Lung microvascular endothelial cell (primary cell): ENCODE results near the gene CDC37L1. TPM values are rescaled to one million over a fixed set of nuclear protein-coding genes. Genes with fewer than 3 reads are reported as not detected.
A peak's percentile ranks its signal among the peaks of the same experiment; 100 is the strongest.

ENCODE experiments used
- DNase-seq, 2 donors: peaks; one replicate each; pipeline versions ENCODE4 v3.0.0 to v3.0.0-alpha.2; 2010; ENCODE audit warnings: low read depth in 2 of 2
- total RNA-seq: library from RNA; depleted of rRNA; stranded (reverse); fragments of >200 nt; gene quantifications from 2 replicates; pipeline ENCODE4 v1.2.1, GENCODE V29; 2014

CDC37L1 gene
- total RNA-seq, 1 donor from 2014 or later: 6.5 TPM

DNA sequence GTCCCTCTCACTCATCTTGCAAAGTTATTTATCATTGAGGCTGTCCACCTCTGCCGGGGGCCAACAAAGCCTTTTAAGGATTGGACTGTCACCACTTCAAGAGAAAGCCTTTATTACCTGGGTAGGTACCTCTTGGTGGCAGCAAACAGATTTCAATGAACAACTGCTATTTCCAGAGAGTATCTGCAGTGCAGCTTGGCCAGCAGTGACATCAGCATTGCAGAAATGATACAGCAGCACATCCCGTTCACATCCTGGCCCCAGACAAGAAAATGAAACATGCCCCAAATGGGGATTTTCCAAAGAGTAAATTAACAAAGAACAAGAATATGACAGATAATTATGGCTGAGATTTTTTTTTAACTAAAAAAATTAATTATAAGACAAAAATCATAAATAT lies 10.8 kb upstream of the CDC37L1 start:
- no peak for DNase-seq

DNA sequence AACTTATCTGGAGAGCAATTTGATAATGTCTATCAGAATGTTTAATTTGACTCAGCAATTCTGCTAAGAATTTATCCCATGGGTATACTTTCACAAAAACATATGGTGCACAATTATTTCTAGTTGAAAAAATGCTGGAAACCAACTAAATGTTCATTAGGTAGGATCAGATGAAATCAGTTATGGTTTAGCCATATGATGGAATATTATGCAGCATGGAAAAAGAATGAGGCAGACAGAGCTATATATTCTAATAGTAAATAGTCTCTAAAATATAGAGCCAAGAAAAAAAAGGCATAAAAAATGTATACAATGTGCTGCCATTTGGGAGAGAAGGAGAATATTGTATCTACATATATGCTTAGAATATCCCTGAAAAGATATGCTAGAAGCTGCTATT lies 9.5 kb upstream of the CDC37L1 start:
- DNase-seq: no peak

DNA sequence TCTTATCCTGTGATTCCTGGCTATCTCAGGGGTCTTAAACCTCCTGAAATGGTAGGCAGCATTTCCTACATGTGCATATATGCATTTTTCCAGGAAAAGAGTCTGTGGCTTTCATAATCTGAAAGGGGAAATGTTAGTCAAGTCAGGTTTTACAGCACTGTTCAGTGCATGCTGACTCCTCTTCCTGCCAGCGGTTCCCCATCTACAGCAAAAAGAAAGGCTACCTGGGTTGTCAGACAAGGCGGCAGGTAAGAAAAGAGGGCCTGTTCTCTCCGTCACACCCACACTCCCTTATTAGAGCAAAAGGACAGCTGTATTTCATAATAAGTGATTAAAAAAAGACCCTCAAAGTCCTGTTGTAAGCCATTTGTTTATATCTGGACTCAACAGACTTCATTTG lies 8.8 kb upstream of the CDC37L1 start:
- no peak for DNase-seq

- no peak for DNase-seq
These were observed 7.6 kb upstream of the CDC37L1 start for GRCh38 chr9:4671737-4672136.

GRCh38 chr9:4674783-4675182 lies 4.6 kb upstream of the CDC37L1 start:
- DNase-seq: no peak

GRCh38 chr9:4677392-4677791 lies 2.0 kb upstream of the CDC37L1 start:
- no peak for DNase-seq

GRCh38 chr9:4678679-4679267 lies 596 bp upstream of the CDC37L1 start:
- DNase-seq: peak; percentile 41 to 66

DNA sequence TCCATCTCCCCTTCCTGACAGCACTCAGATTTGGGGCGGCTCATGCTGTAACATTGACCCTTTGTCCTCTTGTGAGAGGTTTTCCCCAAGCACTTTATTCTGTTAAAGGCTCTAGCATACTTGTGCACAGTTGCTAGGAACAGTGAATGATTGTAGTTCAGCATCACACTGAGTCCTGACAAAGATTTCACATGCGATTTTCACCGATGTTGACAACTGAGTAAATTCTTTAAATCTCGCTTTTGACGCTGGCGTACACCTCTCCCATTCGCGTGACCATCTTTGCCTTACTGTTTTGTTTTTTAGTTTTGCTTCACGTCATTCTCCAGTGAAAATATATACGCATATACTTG lies 780 bp downstream of the CDC37L1 start:
- peak; percentile 32 to 37 for DNase-seq

- peak in 1 of 2 donors; percentile 24 for DNase-seq
These were observed 1.4 kb downstream of the CDC37L1 start for GRCh38 chr9:4680750-4681149.

- DNase-seq: no peak
These were observed 5.5 kb downstream of the CDC37L1 start for GRCh38 chr9:4684820-4685219.

GRCh38 chr9:4686112-4686511 lies 6.7 kb downstream of the CDC37L1 start:
- no peak for DNase-seq

GRCh38 chr9:4686584-4686983 lies 7.2 kb downstream of the CDC37L1 start:
- no peak for DNase-seq

- DNase-seq: no peak
These were observed 9.7 kb downstream of the CDC37L1 start for GRCh38 chr9:4689021-4689420.

DNA sequence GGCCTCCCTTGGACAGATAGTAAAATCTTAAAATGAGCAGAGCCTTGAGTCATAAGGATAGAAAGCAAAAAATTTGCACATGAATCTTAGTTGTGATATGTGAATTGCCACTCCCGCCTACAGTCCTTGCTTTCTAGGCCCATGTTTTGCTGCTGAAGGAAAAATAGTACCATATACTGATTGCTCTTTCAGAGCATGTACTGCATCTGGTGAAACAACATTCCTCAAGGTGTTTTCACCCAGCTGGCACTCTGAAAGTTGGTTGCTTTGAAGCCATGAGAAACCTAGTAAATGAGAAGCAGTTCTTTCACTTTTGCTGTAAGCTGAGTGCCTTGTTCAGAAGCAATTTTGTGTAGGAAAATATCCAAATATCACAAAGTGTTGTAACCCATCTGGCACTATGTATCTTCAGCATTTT lies 10.3 kb downstream of the CDC37L1 start:
- no peak for DNase-seq

GRCh38 chr9:4690144-4690543 lies 10.8 kb downstream of the CDC37L1 start:
- DNase-seq: no peak

DNA sequence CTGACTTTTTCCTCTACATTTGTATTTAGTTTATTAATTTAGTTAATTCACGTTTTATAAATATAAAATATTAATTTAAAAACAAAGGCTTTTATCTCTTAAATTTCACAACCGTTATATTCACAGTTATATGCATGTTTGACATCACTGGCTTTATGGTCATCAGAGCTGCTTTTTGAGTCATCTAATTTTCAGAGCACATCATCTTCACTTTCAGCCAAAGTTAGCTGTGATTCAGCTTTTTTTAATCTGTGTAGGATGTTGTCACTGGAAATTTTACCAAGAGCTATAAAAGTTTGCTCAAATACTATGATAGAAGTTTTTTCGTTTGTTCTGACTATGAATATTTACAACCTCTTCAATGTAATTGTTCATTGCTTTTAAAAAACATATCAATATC lies 12.4 kb downstream of the CDC37L1 start:
- no peak for DNase-seq

DNA sequence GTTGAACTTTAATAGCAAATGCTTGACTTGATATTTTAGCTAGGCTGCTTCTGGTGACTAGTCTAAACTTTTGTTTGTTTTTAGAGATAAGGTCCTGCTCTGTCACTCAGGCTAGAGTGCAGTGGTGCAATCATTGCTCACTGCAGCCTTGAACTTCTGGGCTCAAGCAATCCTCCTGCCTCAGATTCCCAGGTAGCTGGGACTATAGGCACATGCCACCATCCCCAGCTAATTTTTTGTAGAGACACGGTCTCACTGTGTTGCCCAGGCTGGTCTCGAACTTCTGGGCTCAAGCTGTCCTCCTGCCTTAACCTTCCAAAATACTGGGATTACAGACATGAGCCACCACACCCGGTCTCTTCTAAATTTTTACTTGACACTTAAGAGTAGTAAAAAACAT lies 20.7 kb downstream of the CDC37L1 start:
- no peak for DNase-seq

DNA sequence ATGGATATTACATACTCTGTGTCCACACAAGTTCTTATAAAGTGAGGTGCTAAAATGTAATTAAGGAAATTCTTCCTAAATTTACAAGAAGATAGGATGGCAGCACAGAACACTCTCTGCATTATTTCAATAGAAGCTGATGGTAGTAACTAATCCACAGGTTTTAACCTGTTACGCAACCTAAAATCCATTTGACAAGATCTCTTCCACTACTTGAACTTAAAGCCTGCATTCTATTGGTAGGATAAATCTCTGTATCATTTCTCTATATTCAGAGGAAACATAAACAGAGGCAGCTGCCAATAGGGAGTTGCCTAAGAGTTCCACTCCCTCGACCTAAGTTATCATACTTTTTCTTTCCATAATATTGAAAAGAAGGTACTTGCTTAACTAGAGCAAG lies 21.6 kb downstream of the CDC37L1 start:
- DNase-seq: no peak

DNA sequence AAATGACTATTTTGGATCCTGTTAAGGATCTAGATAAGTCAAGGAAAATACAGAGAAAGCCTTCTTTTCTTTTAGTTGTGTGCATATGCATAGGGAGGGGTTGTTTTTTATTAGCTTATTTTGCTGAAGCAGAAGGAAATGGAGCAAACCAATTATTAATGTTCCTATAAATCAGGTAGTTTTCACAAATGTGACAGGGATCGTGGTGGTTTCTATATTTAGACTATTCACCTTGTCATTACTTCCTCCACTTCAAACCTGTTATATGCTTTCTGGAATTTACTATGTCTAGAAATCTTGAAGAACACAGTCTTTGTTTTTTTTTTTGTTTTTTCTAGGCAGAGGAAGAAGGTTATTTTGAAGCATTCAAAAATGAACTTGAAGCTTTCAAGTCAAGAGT lies 22.2 kb downstream of the CDC37L1 start:
- DNase-seq: no peak

DNA sequence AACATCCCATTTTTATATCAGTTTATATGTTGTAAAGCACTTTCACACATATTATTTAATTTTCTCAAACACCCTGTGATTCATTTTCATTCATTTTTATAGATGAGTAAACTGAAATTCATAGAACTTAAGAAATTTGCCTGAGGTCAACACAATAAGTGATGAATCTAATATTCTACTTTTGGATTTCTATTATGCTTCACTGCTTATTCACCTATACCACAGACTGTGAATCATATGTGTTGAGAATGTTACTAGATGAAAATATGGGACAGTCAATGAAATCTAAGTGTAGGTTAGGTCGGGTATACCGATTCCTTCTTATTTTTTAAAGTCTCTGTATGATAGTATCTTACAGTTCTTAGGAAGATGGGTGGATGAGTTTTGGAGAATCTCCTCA lies 24.8 kb downstream of the CDC37L1 start:
- DNase-seq: no peak

GRCh38 chr9:4706021-4706420 lies 26.7 kb downstream of the CDC37L1 start:
- no peak for DNase-seq

DNA sequence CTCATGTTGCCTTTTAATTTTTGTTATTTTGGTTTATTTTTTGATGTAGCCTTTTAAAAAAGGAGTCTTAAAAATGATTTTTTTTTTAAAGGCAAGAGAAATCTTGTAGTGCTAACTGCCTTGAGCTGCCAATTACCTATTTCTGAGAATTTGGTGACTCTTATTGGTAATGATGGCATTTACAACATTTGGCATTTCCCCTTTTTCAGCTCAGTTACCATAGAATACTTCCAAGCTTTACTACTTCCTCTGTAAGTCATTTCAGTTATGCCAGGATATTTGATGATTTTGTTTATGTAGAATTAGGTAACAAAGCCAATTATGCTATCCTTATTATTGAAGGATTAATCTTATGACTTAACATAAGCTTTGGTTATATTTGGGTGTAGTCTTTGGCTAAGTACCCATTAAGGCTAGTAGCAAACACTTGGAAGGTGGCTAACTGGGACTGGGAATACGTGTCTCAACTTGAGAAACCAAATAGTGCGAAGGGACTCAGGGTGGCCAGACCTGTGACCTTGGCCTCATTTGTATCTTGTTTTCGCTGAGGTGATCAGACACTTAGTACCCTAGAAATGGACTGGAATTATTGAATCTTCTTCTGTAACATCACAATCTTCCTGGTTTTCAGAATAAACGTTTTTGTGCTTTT lies 27.7 kb downstream of the CDC37L1 start:
- no peak for DNase-seq

DNA sequence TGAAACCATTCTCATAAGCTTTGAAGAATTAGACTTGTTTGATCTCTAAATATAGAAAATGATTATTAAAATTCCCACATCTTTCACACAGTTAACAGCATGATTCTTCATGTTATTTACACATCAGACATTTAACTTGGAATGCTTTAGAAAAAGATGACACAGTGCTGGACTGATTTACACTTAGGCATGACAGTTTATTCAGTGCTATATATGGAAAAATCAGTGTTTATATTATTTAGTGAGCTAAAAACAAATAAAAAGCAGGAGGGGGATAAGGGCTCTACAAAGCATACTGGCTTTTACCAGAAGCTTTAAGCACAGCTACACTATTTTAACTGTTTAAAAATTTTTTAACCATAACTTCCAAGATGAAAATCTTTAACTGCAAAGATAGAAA lies 30.0 kb downstream of the CDC37L1 start:
- DNase-seq: no peak

- no peak for DNase-seq
These were observed 34.5 kb downstream of the CDC37L1 start for GRCh38 chr9:4713849-4714248.
